Mesodermal cell (in vitro differentiated cells): ENCODE results near the gene SPTY2D1.

Experiments
- H3K27ac ChIP-seq: 2 replicates; pipeline ENCODE4 v1.7.0; 2013; ENCODE audit warnings: mild to moderate bottlenecking, low read depth, low read length, moderate library complexity; ENCODE audit not compliant: severe bottlenecking
- H3K36me3 ChIP-seq: 2 replicates; pipeline ENCODE4 v1.7.1; 2013; ENCODE audit warnings: mild to moderate bottlenecking, low read length, moderate library complexity; ENCODE audit not compliant: control insufficient read depth, insufficient read depth
- H3K4me1 ChIP-seq: one replicate; pipeline ENCODE4 v1.7.1; 2013; ENCODE audit warnings: mild to moderate bottlenecking, low read length; ENCODE audit not compliant: insufficient read depth, control insufficient read depth, poor library complexity, severe bottlenecking
- H3K4me3 ChIP-seq: 2 replicates; pipeline ENCODE4 v1.7.0; 2013; ENCODE audit warnings: low read length, control low read depth, mild to moderate bottlenecking; ENCODE audit not compliant: insufficient read depth, poor library complexity, severe bottlenecking; ENCODE audit errors: extremely low read depth
- H3K9me3 ChIP-seq: 2 replicates; pipeline ENCODE4 v1.7.1; 2013; ENCODE audit warnings: mild to moderate bottlenecking, low read length, moderate library complexity; ENCODE audit not compliant: control insufficient read depth
- WGBS, 2 experiments: methylation state at CpG; one replicate each; pipeline ENCODE4 v1.1.5; 2013; ENCODE audit warnings: missing lambda C conversion rate in 2 of 2; ENCODE audit not compliant: insufficient coverage in 2 of 2; 5-methylcytosine and 5-hydroxymethylcytosine counted together

The SPTY2D1 gene

DNA sequence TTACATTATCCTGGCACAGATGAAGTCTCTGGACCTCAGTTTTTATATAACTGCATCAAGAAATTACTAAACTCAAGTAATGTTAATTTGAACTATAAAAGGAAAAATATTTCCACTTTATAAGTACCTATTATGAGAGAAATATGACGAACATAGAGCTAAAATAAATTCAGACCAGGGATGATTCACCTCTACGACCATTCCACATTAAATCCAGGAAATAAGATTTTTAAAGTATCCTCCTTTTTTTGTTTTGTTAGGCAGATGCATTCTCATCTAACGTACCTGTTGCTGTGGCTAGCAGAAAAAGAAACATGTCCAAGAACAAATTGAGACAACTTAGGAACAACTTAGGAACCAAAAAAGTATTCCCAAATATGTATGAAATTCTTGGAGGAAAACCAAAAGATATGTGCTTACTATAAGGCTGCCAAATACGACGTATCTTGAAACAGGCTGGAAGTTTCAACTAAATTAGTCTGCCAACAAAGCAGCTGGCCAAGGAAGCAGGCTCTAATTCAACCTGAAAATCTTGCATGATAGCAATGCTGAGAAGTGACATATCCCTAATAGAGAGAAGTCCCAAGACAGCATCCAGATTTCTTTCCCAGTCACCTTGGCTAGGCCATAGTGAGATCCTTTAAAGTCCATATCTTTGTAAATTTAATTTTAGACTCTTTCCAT lies 15.7 kb downstream of the SPTY2D1 start:
- WGBS, 2 experiments, result 88 to 100% methylated on average over 2 of the region's 5 CpGs
- Histone ChIP-seq H3K4me1 (no peaks in the 10 kb centered on the region), H3K27ac (no peak overlapping the region), H3K9me3 (no peaks in the 10 kb centered on the region), H3K4me3 (no peak overlapping the region), H3K36me3 (peaks cover 28% of the 10 kb centered on the region)

DNA sequence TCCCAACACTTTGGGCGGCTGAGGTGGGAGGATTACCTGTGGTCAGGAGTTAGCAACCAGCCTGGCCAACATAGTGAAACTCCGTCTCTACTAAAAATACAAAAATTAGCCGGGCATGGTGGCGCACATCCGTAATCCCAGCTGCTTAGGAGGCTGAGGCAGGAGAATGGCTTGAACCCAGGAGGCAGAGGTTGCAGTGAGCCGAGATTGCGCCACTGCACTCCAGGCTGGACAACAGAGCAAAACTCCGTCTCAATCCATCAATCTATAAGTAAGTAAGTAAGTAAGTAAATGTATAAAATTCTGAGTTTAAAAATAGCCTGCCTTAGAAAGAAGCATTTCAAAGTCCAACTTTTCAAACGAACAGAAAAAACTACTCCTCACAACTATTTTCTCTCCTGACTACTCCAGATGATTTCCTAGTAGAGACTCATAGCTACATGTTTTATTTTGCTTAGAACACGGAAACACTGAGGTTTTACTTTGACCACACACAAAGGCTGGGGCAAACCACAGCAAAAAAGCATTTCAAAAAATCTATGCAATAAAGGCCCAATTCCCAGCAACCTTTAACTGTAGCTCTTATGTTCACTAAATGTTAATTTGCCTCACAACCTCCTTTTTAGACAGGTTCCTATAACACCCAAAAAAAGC lies 16.3 kb downstream of the SPTY2D1 start:
- no peak overlapping the region for H3K4me3 ChIP-seq
- no peaks in the 10 kb centered on the region for H3K4me1 ChIP-seq
- peaks cover 29% of the 10 kb centered on the region for H3K36me3 ChIP-seq
- H3K9me3 ChIP-seq, result no peaks in the 10 kb centered on the region
- H3K27ac ChIP-seq, result no peak overlapping the region
- 80 to 93% methylated on average over 2 to 3 of the region's 10 CpGs for WGBS, 2 experiments

DNA sequence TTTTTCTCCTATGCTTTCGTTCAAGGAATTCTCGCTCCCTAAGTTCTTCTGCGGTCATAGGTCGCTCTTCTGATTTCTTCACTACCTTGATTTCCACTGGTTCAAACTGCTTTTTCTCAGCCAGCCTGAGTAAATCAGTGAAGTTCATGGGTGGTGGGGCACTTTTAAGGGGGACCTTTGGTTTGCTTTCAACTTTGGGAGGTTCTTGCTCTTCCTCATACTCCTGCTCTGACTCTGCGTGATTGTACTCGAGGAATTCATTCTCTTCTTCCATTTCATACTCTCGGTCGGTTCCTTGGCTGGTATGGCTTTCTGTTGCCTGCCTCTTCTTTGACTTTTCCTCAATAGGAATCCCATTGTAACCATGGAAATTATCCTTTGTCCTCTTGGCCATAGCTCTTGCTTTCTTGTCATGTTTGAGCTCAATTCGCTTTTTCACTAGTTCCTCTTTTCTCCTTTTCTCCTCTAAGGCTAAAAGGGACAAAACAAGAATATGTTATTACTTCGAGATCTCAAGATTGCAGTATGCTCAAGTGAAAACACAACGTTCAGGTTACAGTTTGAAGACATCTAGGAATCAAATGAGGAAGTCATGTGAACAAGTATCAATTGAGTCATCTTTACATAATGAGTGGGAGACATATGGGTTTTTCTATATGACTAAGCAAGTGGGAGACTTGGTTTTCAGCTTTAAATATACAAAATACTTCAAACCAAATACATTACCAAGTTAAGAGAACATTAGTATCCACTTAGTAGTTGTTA lies 18.3 kb downstream of the SPTY2D1 start:
- peaks cover 39% of the 10 kb centered on the region for H3K36me3 ChIP-seq

DNA sequence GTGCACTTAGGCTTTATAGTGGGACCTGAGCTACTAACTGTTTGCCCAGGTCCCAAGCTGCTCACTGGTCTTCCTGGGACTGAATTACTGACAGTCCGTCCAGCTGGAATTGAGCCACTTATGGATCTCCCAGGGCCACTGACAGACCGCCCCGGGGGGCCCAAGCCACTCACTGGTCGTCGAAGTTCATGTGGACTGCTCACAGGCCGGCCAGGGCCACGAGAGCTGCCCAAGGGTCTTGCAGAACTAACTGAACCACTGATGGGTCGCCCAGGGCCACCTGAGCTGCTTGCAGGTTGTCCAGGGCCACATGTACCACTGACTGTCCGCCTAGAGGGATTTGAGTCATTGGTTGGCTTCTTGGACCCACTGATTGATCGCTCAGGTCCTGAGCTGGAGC lies 19.5 kb downstream of the SPTY2D1 start:
- Histone ChIP-seq H3K4me3 (no peak overlapping the region), H3K9me3 (no peaks in the 10 kb centered on the region), H3K36me3 (peaks cover 51% of the 10 kb centered on the region), H3K4me1 (no peaks in the 10 kb centered on the region), H3K27ac (no peak overlapping the region)
- WGBS, 2 experiments, result 84 to 86% methylated on average over 8 to 10 of the region's 10 CpGs

More for the DNA sequence above, 18.3 kb downstream of the SPTY2D1 start:
- Histone ChIP-seq H3K27ac (no peak overlapping the region), H3K4me3 (no peak overlapping the region), H3K9me3 (no peaks in the 10 kb centered on the region), H3K4me1 (no peaks in the 10 kb centered on the region)
- WGBS, 2 experiments, result 92 to 97% methylated on average over 9 to 10 of the region's 11 CpGs

DNA sequence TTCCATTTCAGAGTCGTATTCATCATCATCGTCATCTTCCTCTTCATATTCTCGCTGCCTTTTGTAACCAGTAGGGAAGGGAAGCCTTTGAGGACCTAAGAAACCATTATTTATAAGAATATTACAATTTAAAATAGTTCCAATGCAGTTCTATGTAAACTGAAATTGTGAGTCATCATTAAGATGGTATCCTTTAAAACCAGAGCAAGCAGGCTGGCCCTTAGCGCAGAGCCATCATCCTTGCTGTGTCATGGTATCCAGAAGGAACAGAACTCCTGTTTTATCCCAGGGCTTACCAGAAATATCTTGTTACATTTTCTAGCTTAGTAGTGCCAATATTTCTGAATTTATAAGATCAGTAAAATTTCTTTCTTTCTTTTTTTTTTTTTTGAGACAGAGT lies 21.7 kb downstream of the SPTY2D1 start:
- Histone ChIP-seq H3K9me3 (no peaks in the 10 kb centered on the region), H3K4me3 (no peak overlapping the region), H3K4me1 (no peaks in the 10 kb centered on the region), H3K27ac (no peak overlapping the region), H3K36me3 (peaks cover 71% of the 10 kb centered on the region)
- 100% methylated on average over 1 of the region's 4 CpGs; no CpG with 5 or more reads in 1 of the 2 experiments for WGBS, 2 experiments

DNA sequence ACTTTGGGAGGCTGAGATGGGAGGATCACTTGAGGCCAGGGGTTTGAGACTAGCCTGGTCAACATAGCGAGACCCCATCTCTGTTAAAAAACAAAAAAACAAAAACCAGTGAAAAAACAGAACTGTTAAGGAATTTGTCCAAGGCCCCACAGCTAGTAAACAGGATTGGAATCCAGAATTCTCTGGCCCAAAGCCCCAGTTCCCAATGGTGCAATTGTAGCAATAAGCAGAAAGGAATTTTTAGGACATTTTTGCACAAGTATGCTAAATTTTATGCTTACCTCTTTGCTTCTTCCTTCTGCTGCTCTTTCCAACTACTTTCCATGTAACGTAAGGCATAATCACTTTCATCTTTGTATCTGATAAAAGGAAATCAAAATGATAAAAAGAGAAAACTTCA lies 22.9 kb downstream of the SPTY2D1 start:
- H3K27ac ChIP-seq, result no peak overlapping the region
- peaks cover 77% of the 10 kb centered on the region for H3K36me3 ChIP-seq
- no peak overlapping the region for H3K4me3 ChIP-seq
- no CpG with 5 or more reads among the region's 2 CpGs for WGBS, 2 experiments
- no peaks in the 10 kb centered on the region for H3K9me3 ChIP-seq
- no peaks in the 10 kb centered on the region for H3K4me1 ChIP-seq

DNA sequence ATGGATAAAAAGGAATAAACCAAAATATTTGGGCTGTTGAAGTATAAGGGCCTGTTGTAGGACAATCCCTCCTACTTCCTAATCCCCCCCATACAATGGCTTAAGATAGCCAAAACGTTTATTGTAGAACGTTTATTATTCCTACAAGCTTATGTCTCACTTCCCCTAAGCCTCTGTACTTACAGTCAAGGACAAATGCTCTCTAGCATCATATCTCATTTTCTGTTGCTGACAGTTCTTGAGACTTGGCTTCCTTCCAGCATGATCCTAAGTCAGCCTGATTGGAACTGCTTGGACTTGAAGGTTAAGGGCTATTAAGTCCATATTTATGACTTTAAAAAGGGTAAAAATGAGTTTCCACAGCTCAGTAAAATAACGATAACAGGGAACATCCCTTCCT lies 25.8 kb downstream of the SPTY2D1 start:
- Histone ChIP-seq H3K4me1 (no peaks in the 10 kb centered on the region), H3K9me3 (no peaks in the 10 kb centered on the region), H3K4me3 (no peak overlapping the region), H3K36me3 (peaks cover 66% of the 10 kb centered on the region), H3K27ac (no peak overlapping the region)
- 92% methylated on average over 2 of the region's 3 CpGs; no CpG with 5 or more reads in 1 of the 2 experiments for WGBS, 2 experiments

DNA sequence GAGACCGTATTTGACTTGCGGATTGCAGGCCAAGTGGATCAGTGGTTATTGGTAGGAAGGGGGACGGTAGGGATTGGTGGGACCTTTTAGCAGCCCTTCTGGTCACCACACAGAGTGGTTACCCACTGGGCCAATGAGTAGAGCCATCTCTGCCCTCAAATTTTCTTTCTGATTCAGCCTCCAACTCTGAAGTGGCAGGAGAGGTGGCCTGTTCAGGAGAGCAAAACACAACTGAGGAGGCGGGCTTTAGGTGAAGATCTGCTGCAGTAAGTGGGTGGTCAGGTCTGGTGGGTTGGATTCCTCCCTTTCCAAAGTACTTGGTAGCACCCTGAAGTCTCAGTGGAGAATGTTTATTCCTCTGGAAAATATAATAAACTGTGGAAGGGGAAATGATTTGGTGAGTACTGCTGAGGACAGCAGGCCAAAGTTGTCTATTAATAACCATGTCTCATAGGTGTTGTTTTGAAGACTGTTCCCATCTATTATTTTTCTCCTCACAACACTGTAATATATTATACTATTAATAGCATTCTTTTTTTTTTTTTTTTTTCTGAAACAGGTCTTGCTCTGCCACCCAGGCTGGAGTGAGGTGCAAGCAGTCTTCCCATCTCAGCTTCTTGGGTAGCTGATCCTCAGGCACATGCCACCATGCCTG lies 33.1 kb downstream of the SPTY2D1 start:
- H3K36me3 ChIP-seq, result peaks cover 32% of the 10 kb centered on the region
- 100% methylated on average over 2 to 3 of the region's 4 CpGs for WGBS, 2 experiments
- H3K4me1 ChIP-seq, result no peaks in the 10 kb centered on the region
- no peaks in the 10 kb centered on the region for H3K9me3 ChIP-seq
- H3K4me3 ChIP-seq, result no peak overlapping the region
- H3K27ac ChIP-seq, result no peak overlapping the region

DNA sequence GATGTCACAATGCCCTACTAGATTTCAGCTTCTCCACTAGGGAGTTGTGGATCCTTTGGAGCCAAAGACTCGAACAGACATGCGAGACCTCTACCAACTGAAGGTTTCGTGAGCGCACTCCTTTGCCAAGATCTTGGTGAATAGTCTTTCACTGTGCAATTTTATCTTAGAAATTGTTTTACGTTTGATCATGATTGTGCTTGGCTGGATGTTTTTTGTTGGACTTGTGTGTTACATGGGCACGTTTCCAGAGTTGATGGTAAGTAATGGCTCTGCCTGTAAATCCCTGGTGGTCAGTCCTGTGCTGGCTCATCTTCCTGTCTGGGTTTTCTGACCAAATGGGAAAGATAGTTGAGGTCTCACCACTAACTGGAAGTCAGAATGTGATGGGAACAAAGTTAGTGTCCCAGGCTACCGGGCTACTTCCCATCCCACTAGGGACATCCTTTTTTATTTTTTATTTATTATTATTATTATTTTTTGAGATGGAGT lies 34.4 kb downstream of the SPTY2D1 start, which contains the start of gene MISFA:
TSS of gene MISFA (plus strand) at position 51 of the 492 bp plus-strand sequence. CDS start at position 191, 140 bp downstream.
- Histone ChIP-seq H3K9me3 (no peaks in the 10 kb centered on the region), H3K4me1 (no peaks in the 10 kb centered on the region), H3K36me3 (peaks cover 41% of the 10 kb centered on the region), H3K4me3 (no peak within 1 kb of the TSS), H3K27ac (no peak within 1 kb of the TSS)
- 94 to 97% methylated on average over 6 of the region's 7 CpGs for WGBS, 2 experiments

DNA sequence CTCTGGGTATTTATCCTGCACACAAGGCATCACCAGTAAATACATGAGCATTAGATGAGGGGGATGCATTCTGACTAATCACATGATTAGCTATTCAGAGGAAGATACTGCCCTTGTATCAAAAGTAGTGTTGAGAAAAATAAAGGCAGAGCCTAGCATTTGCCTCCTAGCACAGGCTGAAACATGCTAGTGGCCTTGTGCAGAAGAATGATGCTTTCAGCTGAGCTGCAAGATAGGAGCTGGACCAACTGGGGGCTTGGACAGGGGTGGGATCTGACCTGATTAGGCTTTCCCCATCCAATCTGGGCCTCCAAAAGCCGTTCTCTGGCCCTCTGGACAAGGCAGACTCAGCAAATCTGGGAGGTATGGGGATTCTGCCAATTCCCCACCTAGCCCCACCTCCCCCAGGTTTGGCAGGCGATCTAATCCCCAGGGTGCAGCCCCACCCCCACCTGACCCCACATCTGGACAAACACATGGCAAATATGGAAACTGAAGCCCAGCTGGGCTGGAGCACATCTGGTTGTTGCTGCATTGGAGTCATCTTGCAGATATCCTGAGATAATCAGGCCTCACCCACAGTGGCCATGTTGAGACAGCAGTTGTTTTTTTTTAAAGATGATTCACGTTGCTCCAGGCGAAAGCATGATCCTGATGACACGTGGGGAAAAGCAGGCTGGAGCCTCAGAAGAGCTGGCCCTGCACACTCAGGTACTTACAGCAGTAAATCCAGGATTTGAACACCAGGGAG lies 39.0 kb downstream of the SPTY2D1 start:
- peaks cover 26% of the 10 kb centered on the region for H3K36me3 ChIP-seq
- no peak overlapping the region for H3K4me3 ChIP-seq
- no peak overlapping the region for H3K27ac ChIP-seq
- H3K4me1 ChIP-seq, result peaks cover 7% of the 10 kb centered on the region
- 66 to 73% methylated on average over 4 of the region's 5 CpGs for WGBS, 2 experiments
- H3K9me3 ChIP-seq, result no peaks in the 10 kb centered on the region
